ENCODE results near the gene KCNG4.

DNA sequence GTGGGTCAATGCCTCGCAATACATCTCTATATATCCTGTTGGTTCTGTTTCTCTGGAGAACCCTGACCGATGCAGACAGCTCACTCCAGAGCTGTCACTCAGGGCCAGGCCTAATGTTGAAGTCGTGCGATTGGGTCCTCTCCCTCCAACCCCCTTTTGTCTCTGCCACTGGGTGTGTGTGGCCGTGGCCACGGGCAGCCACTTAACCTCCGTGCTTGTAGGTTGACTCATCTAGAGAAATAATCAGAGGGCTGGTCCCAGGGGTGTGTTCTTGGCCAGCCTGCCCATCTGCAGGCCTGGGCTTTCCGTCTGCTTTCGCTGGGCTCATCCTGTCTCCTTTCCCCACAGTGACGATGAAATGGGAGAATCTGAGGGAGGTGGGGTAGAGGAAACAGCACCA lies 41.4 kb downstream of the KCNG4 start:
- TF ChIP-seq EZH2 (IDR thresholded peaks at IDR 0.05) (no peak), POLR2AphosphoS5 (IDR thresholded peaks at IDR 0.05; ENCODE audit: borderline replicate concordance, low read depth, low read length) (no peak), FOXP2 (optimal IDR thresholded peaks at IDR 0.05; ENCODE audit: control extremely low read depth, extremely low read length, insufficient read depth) (no peak)
